ENCODE measurements around the gene CHRM4. TPM values are rescaled to one million over a fixed set of nuclear protein-coding genes. Genes with fewer than 3 reads are reported as not detected.
"Not testable (repeated sequence)": the region's sequence is repeated elsewhere in the genome, so short reads cannot be mapped to it uniquely, and the experiment has no call there.

CHRM4 gene
- polyA plus RNA-seq, 1 experiment: 0.10 TPM

DNA sequence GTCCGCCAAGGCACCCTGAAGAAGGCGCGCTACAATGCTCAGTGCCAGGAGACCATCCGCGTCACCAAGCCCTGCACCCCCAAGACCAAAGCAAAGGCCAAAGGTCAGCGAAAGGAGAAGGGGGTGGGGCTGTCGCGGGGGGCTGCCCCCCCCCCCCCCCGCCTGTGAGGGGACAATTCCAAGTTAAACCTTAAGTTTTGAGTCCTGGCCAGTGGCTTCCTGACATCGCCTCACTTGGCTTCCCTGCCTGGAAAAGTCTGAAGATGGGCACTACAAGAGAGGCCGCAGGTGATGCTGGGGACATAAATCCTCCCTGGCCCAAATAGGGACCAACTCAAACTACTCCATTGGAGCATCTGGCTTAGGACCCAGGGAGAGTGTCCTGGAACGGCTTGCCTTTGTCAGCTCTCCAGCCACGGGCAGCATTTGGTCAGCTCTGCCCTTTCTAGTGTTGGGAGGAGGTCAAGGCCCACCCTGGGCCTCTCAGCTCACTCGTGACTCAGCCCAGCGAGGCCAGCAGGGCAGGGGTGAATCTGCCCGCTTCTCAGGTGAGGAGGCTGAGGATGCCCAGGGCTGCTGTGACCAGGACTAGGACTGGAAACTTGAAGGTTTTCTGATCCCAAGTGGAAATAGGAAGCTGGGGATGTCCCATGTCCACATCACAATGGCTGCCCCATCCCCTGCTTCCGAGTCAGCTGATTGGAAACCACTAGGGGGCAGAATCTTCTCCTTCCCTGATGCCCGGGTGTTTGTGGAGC, 8.8 kb downstream of the CHRM4 start:
- DNase-seq (ENCODE audit: low read depth): no peak
- ChIA-PET CTCF (interaction anchor here (0.8 to 1.9 kb wide), 16 partner anchors 10 to 328 kb away, joined by 3 to 15 read pairs (median 4); partner anchors contain the start of genes CHRM4 and DGKZ), POLR2A (no interaction called here)
- TF ChIP-seq, protein P1, sequence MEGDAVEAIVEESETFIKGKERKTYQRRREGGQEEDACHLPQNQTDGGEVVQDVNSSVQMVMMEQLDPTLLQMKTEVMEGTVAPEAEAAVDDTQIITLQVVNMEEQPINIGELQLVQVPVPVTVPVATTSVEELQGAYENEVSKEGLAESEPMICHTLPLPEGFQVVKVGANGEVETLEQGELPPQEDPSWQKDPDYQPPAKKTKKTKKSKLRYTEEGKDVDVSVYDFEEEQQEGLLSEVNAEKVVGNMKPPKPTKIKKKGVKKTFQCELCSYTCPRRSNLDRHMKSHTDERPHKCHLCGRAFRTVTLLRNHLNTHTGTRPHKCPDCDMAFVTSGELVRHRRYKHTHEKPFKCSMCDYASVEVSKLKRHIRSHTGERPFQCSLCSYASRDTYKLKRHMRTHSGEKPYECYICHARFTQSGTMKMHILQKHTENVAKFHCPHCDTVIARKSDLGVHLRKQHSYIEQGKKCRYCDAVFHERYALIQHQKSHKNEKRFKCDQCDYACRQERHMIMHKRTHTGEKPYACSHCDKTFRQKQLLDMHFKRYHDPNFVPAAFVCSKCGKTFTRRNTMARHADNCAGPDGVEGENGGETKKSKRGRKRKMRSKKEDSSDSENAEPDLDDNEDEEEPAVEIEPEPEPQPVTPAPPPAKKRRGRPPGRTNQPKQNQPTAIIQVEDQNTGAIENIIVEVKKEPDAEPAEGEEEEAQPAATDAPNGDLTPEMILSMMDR (IDR thresholded peaks at IDR 0.05; ENCODE audit: insufficient read depth, low read depth, low read length): peak; percentile 61
- Histone ChIP-seq H3K27me3 (ENCODE audit: control insufficient read depth, insufficient read depth, low read length) (no peaks in the 10 kb centered on the region), H3K4me3 (ENCODE audit: low read depth, low read length) (no peak overlapping the region), H3K36me3 (ENCODE audit: control insufficient read depth, insufficient read depth, low read length) (no peaks in the 10 kb centered on the region)

DNA sequence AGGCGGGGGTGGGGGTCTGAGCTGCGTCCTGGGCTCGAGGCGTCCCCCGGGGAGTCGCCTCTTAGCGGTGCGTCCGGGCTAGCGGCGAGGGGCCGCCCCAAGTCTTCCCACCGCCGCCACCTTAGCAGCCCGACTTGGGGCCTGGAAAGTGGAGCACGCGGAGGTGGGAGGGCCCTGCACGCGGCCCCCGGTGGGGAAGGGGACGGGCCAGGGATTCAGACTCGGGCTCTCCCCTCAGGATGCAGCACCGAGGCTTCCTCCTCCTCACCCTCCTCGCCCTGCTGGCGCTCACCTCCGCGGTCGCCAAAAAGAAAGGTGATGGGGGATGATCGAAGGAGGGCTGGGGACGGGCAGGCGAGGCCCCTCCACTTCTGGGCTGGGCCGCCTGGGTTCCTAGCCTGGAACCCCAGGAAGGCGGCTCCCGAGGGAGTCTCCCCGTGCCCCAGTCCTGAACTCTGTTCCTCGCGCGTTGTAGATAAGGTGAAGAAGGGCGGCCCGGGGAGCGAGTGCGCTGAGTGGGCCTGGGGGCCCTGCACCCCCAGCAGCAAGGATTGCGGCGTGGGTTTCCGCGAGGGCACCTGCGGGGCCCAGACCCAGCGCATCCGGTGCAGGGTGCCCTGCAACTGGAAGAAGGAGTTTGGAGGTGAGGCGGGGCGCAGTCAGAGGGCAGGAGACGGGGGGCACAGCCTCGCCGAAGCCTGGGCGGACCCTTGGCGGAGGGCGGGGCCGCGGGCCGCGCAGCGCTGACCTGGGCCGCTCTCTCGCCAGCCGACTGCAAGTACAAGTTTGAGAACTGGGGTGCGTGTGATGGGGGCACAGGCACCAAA, 9.5 kb downstream of the CHRM4 start:
- POLR2A ChIA-PET: no interaction called here
- no peak for DNase-seq (ENCODE audit: low read depth)
- CTCF ChIA-PET: interaction anchor here (1.2 to 1.9 kb wide), 6 partner anchors 10 to 237 kb away, joined by 4 to 15 read pairs (median 9); partner anchors contain the start of genes CHRM4 and DGKZ
- Histone ChIP-seq H3K27me3 (ENCODE audit: control insufficient read depth, insufficient read depth, low read length) (no peaks in the 10 kb centered on the region), H3K4me3 (ENCODE audit: low read depth, low read length) (peak overlapping the region; percentile 44), H3K36me3 (ENCODE audit: control insufficient read depth, insufficient read depth, low read length) (no peaks in the 10 kb centered on the region)
- TF ChIP-seq, protein P1 (IDR thresholded peaks at IDR 0.05; ENCODE audit: insufficient read depth, low read depth, low read length): no peak

DNA sequence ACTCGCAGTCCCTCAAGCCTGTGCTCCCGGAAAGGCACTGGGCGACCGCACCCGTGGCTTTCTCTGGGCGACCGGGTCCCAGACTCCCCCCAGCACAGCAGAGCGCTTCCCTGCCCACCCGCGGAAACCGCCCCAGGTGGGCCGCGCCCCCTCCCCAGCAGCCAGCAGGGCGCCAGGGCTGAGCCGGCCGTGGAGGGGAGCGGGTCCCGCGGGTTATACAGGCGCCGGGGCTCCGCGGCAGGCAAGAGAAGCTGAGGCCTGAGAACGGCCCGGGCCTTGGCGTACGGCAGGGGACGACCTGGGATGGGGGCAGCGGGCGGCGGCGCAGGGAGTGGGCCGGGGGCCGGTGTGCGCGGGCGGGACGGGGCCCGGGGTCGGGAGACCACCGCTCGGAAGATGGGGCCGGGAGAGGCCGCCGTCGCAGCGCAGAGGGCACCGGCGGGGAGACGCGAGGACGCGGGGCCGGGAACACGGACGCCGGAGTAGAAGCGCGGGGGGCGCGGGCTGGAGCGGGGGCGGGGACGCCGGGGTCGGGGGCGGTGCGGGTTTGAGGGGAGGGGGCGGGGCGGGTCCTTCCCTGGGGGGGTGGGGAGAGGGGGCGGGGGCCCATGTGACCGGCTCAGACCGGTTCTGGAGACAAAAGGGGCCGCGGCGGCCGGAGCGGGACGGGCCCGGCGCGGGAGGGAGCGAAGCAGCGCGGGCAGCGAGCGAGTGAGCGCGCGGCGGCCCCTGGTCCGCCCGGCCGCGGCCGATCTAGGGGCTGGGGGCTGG, 10.3 kb downstream of the CHRM4 start, which contains the start of gene MDK:
Gene MDK (plus strand): TSS at position 622 of the 771 bp plus-strand sequence. CDS start 389 bp downstream, outside the sequence.
- ChIA-PET POLR2A (no interaction called here), CTCF (no interaction called here)
- DNase-seq (ENCODE audit: low read depth): no peak
- Histone ChIP-seq H3K4me3 (ENCODE audit: low read depth, low read length) (peak within 1 kb of the TSS; percentile 44), H3K27me3 (ENCODE audit: control insufficient read depth, insufficient read depth, low read length) (no peaks in the 10 kb centered on the region), H3K36me3 (ENCODE audit: control insufficient read depth, insufficient read depth, low read length) (peaks cover 5% of the 10 kb centered on the region)
- TF ChIP-seq, protein P1 (IDR thresholded peaks at IDR 0.05; ENCODE audit: insufficient read depth, low read depth, low read length): no peak

DNA sequence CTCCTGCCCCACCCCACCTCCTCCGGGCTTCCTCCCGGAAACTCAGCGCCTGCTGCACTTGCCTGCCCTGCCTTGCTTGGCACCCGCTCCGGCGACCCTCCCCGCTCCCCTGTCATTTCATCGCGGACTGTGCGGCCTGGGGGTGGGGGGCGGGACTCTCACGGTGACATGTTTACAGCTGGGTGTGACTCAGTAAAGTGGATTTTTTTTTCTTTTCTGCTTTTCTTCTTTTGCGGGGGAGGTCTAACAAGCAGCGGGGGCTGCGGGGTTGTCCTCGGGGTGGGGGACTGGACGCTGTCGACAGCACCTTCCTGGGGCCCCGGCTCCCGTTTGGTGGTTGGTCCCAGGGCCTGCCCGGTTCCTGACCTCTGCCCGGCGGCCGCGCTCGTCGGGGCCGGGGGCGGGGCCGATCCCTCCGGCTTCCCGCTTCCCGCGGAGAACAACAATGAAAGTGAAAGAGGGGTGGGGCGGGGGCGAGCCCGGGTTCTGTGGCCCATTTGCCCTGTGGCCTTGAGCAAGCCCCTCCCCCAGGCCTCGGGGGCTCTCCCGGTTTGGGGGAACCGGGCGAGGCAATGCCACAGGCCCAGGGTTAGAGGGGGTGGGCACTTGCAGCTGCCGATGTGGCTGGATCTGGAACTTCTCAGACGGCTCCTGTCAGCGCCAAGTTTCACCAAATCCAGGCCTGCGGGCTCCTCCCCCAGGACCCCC, 11.1 kb downstream of the CHRM4 start:
- H3K4me3 ChIP-seq (ENCODE audit: low read depth, low read length): peak overlapping the region; percentile 44
- CTCF ChIA-PET: interaction anchor here (1.5 kb wide), 1 partner anchor 8 kb away, joined by 3 read pairs; no protein-coding TSS in a partner anchor
- DNase-seq (ENCODE audit: low read depth): no peak
- TF ChIP-seq, protein P1 (IDR thresholded peaks at IDR 0.05; ENCODE audit: insufficient read depth, low read depth, low read length): no peak
- POLR2A ChIA-PET: no interaction called here
- H3K36me3 ChIP-seq (ENCODE audit: control insufficient read depth, insufficient read depth, low read length): peaks cover 5% of the 10 kb centered on the region
- no peaks in the 10 kb centered on the region for H3K27me3 ChIP-seq (ENCODE audit: control insufficient read depth, insufficient read depth, low read length)

DNA sequence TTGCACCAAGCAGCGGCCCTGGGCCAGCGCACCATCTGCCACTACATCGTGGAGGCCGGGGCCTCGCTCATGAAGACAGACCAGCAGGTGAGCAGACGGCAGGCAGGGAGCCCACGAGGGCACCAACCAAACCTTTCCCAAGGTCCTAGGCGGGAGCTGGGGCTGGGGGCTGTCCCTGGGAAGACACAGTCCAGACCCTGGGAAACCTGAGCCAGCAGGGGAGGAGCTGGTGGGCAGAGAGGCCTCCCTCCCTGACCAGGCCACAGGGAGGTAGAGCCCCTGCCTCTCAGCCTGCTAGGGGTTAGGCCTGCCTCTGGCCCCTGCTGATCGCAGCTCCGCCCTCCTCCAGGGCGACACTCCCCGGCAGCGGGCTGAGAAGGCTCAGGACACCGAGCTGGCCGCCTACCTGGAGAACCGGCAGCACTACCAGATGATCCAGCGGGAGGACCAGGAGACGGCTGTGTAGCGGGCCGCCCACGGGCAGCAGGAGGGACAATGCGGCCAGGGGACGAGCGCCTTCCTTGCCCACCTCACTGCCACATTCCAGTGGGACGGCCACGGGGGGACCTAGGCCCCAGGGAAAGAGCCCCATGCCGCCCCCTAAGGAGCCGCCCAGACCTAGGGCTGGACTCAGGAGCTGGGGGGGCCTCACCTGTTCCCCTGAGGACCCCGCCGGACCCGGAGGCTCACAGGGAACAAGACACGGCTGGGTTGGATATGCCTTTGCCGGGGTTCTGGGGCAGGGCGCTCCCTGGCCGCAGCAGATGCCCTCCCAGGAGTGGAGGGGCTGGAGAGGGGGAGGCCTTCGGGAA, 11.9 kb downstream of the CHRM4 start:
- POLR2A ChIA-PET; H3K4me3 ChIP-seq (ENCODE audit: low read depth, low read length); H3K27me3 ChIP-seq (ENCODE audit: control insufficient read depth, insufficient read depth, low read length); DNase-seq (ENCODE audit: low read depth); H3K36me3 ChIP-seq (ENCODE audit: control insufficient read depth, insufficient read depth, low read length): not testable (repeated sequence)
- CTCF ChIA-PET: interaction anchor here (1.5 to 4.9 kb wide), 2 partner anchors 9 to 12 kb away, joined by 3 to 51 read pairs; no protein-coding TSS in a partner anchor
